HG03175 (cell line): Measurements from ENCODE around the gene VDR.

ENCODE experiments used
- ATAC-seq: cut with Tn5 transposase; IDR thresholded peaks from one replicate; pipeline ENCODE4 v1.9.1; 2021; ENCODE audit warnings: mild to moderate bottlenecking, moderate library complexity; ENCODE audit not compliant: unreplicated experiment

VDR gene

DNA sequence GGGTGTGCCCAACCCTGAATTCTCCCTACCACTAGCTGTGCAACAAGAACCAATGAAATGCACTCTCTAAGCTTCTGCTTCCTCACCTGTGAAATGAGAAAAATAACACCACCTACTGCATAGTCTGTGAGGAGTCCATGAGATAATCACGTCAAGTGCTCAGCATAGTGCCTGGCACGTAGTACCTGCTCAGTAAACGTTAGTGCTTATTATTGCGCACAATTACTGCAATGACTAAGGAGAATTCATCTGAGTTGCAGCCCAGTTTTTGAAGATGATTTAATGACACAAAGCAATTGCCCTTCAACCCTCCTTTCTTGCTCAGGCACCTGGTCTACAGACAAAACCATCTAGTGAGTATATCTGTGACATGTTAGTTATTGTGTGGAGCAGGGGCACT lies 8.8 kb downstream of the VDR start:
- no peak for ATAC-seq

- no peak for ATAC-seq
Observed at GRCh38 chr12:47894652-47895051, 10.1 kb downstream of the VDR start.

- ATAC-seq, result no peak
Observed at GRCh38 chr12:47894068-47894467, 10.7 kb downstream of the VDR start.

GRCh38 chr12:47892819-47893218 lies 12.0 kb downstream of the VDR start:
- ATAC-seq, result no peak

GRCh38 chr12:47891356-47891755 lies 13.4 kb downstream of the VDR start:
- ATAC-seq, result no peak

DNA sequence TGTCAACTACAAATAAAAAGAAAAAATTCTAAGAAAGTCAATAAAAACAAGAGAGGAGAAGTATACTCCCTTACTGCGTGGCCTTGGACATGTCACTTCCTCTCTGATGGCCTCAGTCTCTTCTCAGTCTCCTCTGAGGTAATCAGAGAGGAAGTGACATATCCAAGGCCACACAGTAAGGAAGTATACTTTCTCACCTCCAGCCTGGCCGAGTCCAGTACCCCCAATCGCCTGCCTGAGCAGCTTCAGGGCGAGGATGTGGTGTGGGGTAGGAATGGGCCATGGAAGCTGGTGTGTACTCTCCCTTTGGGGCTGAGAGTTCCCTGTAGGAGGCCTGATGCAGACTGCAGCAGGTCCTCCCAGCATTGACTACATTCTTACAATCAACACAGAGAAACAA lies 15.8 kb downstream of the VDR start:
- peak; percentile 74 for ATAC-seq

DNA sequence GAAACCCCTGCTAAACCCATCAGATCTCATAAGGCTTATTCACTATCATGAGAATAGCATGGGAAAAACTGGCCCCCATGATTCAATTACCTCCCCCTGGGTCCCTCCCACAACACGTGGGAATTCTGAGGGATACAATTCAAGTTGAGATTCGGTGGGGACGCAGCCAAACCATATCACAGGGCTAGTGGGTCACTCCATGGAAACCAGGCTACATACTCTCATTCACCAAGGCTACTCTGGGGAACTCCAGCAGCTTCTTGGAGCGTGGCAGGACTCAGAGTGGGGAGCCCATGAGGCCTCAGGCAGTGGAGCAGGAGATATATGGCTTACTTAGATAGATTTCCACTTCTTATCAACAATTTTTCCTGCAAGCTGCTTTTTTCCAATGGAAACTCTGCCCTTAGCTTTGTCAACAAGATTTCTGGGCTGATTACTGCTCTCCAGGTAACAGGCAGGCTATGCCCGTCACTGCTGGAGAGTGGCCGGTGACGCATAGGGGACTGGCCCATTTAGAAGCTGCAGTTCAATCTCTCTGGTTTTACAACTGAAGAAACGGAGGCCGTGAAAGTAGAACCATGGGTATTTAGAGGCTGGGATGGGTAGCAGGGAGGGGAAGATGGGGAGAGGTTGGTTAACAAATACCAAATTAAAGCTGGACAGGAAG lies 16.5 kb downstream of the VDR start:
- ATAC-seq, result no peak

DNA sequence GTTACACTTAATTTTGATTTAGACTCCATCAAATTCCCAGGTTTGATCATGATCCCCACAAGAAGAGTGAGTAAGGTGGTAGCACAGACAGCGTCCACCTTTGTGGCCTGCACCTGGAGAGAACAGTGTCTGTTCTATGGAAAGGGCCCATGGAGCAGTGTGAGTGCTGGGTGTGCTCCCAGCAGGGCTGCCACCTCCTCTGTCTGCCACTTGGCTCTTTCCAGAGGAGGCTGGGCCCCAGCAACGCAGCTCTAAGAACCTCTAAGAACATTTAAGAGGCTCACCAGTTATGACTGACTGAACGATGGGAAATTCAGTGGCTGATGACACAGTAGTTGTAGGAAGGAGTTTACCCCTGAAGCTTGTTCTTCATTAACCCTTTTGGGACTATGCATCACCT lies 17.3 kb downstream of the VDR start:
- no peak for ATAC-seq

DNA sequence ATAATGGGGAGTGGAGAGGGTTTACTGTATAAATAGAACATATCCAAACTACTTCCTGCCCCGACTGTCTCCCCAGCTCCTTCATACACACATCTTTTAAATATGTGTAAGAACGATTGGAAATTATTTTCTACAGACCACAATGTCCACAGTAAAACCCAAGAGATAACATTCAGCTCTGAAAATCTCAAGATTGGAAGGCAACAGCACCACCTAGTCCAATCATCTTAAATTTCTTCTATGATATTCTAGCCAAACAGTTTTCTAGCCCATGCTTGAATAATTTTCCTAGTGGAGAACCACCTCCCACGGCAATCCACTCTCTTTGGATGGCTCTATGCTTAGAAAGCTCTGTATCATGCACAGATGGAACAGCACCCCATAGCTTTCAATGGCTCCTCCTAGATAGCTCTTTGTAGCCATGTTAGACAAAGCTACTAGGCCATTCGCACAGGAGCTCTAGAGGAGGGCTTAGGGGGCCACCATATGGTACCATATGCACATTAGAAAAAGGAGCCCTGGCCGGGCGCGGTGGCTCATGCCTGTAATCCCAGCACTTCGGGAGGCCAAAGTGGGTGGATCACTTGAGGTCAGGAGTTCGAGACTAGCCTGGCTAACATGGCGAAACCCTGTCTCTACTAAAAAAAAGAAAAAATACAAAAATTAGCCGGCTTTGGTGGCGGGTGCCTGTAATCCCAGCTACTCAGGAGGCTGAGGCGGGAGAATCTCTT lies 18.1 kb downstream of the VDR start:
- ATAC-seq, result no peak

DNA sequence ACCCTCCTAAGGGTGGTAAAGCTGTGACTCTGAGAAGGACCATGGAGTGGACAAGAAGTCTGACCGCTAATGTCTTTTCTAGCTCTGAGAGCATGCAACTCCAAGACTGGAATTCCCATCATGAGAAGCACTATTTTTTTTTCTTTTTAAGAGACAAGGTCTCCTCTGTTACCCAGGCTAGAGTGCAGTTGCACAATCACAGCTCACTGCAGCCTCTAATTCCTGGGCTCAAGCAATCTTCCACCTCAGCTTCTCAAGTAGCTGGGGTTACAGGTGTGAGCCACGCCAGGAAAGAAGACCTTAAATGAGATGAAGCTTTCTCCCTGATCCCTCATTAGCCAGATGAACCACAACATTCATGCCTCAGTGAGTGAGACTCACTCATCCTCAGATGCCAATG lies 19.2 kb downstream of the VDR start:
- ATAC-seq, result no peak

DNA sequence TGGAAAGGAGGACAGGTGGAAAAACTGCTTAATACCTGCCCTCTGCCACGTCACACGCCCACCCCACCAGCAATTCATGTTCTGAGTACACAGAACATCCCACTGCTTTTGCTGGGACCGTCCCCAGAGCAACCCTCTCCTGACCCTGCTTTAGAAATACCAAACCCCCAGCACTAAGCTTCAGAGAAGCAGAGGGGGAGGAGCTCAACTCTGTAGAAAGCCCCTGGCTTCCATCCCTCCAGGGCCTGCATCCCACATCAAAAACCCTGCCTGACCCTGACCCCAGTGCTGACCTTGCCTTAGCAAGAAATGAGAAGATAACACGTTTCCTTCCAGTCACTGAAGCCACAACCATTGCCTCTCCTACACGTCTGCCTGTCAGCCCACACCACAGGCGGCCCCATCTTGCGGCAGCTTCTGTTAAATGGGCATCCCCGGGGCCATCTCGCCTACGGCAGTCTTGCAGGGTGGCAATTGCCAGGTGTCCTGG lies 19.7 kb downstream of the VDR start:
- no peak for ATAC-seq

DNA sequence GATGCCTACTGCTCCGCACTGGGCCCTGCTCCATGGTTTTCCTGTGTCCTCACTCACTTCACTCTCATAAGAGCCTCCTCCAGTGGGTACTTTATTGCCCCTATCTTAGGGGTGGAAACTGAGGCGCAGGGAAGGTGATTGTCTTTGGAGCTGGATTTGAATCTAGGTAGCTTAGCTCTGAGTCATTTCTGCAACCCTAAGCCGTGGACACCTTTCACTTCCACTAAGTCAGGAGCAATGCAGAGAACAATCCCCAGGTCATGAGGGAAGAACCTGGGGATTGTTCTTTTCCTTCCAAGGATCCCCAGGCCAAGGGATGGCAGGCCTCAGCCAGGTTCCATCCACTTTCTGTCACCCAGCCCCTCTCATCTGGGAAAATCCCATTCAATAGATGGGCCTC lies 20.3 kb downstream of the VDR start:
- ATAC-seq, result no peak

- no peak for ATAC-seq
Observed at GRCh38 chr12:47883663-47884195, 21.1 kb downstream of the VDR start.

DNA sequence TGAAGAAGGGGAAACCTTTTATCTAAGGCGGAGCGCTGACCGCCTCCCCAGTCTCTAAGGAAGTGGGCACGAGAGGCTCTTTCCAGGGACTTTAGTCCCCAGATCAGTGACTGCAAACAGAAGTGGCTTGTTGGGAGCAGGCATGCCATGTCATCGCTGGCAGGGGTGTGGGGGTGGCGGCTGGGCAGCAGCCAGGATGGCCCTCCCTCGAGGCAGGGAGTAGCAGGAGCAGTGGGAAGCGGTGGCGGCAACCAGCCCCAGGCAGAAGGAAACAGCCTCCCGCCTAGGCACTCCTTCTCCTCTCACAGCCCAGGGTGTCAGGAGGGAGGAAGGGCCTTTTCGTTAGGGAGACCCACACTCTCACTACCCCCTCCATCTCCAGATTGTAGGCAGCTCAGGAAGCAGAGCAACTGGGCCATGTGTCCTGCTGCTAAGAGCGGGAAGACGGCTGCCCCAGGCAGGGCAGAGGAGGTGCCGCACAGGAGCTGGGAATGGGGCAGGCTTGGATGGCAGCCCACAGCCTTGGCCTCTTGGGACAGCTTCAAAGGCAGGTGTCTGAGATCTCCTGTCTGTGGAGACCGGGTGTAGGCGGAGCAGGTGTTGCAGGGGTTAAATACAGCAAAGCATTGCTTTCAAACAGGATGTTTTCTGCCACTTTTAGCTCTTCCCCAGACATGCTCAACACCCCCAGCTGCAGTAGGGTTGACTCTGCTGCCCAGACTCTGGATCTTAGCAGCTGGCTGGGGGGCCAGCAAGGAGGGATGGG lies 21.8 kb downstream of the VDR start:
- ATAC-seq, result peak; percentile 80

DNA sequence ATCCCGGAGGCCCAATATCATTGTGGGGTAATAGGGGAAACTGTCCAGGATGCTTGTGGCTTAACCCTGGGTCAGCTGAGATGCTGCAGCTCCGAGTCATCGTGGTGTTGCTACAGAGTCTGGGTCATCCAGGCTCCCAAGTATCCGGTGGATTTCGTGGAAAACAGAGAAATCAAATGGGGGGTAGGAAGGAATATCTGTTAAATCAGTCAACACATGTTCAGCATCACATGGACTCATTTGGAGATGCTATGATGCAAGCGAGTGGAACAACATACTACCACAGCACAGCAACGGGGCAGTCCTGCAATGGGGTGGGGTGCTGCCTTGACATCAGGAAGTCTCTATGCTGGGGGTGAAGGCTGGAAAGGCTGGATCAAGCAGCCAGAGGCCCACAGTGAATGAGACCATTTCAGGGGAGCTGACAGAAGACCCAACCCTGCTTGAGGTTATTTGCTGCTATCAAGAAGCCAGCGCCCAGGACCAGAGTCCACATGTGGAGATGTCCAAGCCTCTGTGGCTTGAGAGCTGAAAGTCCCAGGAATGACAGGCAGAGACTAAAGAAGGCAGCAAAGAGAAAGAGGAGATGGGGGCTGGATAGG lies 22.9 kb downstream of the VDR start:
- ATAC-seq, result no peak

GRCh38 chr12:47881051-47881450 lies 23.7 kb downstream of the VDR start:
- no peak for ATAC-seq

DNA sequence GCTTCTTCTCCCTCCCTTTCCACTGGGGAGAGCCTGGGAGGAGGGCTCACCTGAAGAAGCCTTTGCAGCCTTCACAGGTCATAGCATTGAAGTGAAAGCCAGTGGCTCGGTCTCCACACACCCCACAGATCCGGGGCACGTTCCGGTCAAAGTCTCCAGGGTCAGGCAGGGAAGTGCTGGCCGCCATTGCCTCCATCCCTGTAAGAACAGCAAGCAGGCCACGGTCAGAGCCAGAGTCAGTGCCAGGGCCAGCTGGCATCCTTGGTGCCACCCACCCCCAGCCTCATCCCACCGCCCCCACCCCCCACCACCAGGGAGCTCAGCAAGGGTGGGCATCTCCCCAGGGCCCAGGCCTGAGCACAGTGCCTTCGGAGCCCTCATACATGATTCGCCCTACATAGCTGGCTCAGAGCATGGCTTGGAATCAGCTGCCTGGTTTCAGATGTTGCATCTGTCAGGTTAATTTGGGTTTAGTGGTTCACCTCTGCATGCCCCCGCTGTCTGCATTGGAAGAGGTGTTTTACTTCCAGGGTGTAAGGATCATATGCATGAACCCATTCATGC lies 25.8 kb downstream of the VDR start:
- no peak for ATAC-seq

- ATAC-seq, result no peak
Observed at GRCh38 chr12:47878293-47878917, 26.4 kb downstream of the VDR start.

DNA sequence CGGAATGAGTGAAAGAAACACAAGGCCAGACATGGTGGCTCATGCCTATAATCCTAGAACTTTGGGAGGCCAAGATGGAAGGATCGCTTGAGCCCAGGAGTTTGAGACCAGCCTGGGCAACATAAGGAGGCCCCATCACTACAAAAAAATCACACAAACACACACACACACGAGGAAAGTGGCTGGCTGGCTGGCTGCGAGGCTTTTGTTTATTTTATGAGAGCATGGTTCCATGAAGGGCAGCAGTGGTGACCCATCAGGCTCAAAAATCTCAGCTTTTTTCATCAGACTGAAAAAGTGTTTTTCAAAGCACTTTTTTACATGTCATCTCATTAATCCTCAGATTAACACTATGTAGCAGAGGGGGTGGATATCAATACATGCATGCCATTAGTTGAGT lies 27.7 kb downstream of the VDR start:
- no peak for ATAC-seq

GRCh38 chr12:47876440-47876960 lies 28.3 kb downstream of the VDR start:
- ATAC-seq, result no peak
